ENCODE measurements around the gene ACER3.

ACER3 gene

DNA sequence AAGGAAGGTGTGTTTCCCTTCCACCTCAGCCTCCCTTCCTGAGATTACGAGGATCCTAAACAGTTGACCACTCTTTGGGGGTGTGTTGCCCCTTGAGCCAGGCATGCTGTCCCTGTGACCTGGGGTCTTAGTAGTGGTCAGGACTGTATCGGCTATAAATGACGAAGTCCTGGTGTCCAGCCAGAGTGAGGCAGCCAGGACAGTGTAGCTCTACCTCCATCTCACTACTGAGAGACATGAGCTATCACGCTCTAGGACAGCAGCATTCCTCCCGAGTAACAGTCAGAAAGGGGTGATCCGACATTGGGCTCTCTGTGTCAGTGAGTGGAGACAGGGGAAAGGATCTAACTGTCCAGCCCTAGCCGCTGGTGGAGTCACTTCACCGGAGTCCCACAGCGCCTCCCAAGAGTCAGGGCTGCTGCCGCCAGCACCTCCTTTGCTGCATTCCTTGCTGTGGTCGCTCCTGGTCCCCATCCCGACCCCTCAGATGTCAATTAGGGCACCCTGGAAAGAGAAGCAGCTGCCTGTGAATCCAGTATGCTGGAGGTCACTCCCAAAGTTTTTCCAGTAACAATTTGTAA lies 170.2 kb downstream of the ACER3 start:
- no peak for DNase-seq (ENCODE audit: low spot score)
- no peak overlapping the region for H3K27ac ChIP-seq

DNA sequence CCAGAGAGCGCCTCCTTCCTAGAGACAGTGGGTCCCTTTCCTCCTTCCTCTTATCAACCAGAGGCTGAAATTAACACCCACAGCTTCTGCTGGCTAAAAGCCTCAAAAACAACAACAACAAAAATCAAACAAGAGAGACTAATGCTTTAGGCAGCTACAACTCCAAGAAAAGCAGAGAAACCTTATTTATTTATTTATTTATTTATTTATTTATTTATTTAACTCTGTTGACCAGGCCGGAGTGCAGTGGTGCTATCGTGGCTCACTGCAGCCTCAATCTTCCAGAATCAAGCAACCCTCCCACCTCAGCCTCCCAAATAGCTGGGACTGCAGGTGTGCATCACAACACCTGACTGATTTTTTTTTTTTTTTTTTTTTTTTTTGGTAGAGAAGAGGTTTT lies 170.9 kb downstream of the ACER3 start:
- no peak for DNase-seq (ENCODE audit: low spot score)
- no peak overlapping the region for H3K27ac ChIP-seq
- TF ChIP-seq, protein P1, sequence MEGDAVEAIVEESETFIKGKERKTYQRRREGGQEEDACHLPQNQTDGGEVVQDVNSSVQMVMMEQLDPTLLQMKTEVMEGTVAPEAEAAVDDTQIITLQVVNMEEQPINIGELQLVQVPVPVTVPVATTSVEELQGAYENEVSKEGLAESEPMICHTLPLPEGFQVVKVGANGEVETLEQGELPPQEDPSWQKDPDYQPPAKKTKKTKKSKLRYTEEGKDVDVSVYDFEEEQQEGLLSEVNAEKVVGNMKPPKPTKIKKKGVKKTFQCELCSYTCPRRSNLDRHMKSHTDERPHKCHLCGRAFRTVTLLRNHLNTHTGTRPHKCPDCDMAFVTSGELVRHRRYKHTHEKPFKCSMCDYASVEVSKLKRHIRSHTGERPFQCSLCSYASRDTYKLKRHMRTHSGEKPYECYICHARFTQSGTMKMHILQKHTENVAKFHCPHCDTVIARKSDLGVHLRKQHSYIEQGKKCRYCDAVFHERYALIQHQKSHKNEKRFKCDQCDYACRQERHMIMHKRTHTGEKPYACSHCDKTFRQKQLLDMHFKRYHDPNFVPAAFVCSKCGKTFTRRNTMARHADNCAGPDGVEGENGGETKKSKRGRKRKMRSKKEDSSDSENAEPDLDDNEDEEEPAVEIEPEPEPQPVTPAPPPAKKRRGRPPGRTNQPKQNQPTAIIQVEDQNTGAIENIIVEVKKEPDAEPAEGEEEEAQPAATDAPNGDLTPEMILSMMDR (IDR thresholded peaks at IDR 0.05) = no peak
- H3K4me3 ChIP-seq = no peak overlapping the region

More for the DNA sequence above, 170.2 kb downstream of the ACER3 start:
- TF ChIP-seq, protein P1 (IDR thresholded peaks at IDR 0.05) = no peak
- no peak overlapping the region for H3K4me3 ChIP-seq

DNA sequence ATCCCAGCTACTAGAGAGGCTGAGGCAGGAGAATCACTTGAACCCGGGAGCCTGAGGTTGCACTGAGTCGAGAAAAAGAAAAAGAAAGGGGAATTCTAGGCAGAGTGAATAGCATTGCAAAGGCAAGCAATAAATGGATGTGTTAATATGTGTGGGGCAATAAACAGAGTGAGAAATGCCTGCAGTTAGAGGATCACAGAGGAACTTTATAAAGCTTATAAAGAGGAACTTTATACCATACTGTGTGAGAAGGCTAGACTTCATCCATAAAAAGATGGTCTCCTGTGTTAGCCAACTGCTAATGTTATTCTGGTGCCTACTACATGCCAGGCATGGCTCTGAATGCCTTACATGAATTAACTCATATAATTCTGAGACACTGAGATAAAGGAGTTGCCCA lies 174.3 kb downstream of the ACER3 start:
- no peak overlapping the region for H3K4me3 ChIP-seq
- TF ChIP-seq, protein P1 (IDR thresholded peaks at IDR 0.05) = no peak
- H3K27ac ChIP-seq = no peak overlapping the region
- no peak for DNase-seq (ENCODE audit: low spot score)

DNA sequence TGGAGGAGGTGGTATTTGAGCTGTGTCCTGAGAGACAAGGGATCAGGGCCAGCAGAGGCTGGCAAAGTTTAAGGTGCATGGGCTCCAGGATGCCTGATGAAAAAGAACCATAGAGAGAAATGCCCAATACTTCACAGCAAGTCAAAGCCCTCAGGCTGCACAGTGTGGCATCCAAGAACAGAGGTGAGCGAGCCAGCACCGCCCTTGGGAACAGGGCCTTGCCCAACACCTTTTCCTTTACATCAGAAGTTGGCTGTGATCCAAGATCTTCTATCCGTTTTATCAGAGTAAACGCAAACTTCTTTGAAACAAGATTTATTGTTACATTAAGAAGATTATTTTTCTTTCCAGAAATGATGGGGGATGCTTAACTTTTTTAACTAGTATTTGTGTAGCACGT lies 174.9 kb downstream of the ACER3 start:
- H3K4me3 ChIP-seq = no peak overlapping the region
- TF ChIP-seq, protein P1 (IDR thresholded peaks at IDR 0.05) = no peak
- DNase-seq (ENCODE audit: low spot score) = no peak
- H3K27ac ChIP-seq = no peak overlapping the region

DNA sequence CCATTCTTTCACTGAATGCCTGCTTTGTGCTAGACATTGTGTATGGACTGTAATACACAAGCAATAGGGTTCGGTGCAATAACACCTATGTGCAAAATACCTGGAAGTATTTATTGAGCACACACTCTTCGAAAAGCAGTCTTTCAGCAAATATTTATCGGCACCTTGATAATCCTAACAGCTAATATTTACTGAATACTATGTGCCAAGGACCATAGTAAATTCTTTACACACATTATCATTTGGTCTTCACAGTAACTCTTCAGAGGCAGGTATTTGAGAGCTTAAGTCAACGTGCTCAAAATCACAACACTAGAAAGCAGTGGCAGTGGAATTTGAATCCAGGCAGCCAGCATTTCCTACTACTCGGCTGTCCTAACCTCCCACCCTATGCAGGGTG lies 175.7 kb downstream of the ACER3 start:
- no peak overlapping the region for H3K27ac ChIP-seq
- H3K4me3 ChIP-seq = no peak overlapping the region
- no peak for DNase-seq (ENCODE audit: low spot score)
- TF ChIP-seq, protein P1 (IDR thresholded peaks at IDR 0.05) = no peak

DNA sequence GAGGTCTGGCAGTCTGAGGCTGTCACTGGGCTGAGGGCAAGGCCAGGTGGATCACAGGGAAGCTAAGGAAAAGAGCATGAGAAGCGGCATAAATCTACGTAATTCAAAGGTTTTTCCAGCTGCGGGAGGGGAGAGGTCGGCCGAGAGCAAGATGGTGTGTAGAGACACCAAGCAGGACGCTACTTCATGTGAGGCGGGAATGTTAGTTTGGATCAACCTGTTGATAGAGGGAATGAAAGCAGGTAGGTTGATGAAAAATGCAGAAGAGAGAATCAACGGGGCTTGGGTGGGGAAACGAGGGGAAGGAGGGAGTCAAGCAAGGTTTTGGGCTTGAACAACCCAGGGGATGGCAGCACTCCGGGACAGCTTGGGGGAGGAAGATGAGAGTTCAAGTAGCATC lies 176.3 kb downstream of the ACER3 start:
- no peak for DNase-seq (ENCODE audit: low spot score)
- H3K4me3 ChIP-seq = no peak overlapping the region
- TF ChIP-seq, protein P1 (IDR thresholded peaks at IDR 0.05) = no peak
- H3K27ac ChIP-seq = no peak overlapping the region

DNA sequence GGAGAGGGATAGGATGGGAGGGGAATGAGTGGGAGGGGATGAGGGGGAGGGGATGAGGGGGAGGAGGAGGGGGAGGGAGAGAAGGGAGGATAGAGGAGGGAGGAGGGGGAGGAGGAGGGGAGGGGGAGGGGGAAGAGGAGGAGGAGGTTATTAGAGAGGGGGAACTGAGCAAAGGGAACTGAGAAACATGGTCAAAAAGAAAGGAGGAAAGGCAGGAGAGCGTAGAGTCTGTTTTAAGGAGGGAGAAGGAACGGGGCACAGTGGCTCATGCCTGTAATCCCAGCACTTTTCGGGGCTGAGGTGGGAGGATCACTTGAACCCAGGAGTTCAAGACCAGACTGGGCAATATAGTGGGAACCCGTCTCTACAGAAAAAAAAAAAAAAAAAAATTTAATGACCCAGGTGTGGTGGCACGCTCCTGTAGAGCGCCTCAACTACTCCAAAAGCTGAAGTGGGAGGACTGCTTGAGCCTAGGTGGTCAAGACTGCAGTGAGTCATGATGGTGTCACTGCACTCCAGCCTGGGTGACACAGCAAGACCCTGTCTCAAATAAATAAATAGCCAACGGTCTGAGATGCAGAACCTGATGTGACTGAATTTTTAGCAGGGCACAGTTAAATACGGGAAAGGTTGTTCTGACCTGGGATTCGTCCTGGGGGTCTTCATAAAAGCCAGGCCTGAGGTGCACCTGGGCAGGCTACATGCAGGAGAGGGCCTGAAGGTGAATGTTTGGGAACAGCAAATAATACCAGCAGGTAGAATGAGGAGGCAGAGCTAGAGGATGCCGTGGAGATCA lies 177.5 kb downstream of the ACER3 start:
- no peak for DNase-seq (ENCODE audit: low spot score)

More for the DNA sequence above, 177.5 kb downstream of the ACER3 start:
- Histone ChIP-seq H3K4me3 (no peak overlapping the region), H3K27ac (no peak overlapping the region)
- TF ChIP-seq, protein P1 (IDR thresholded peaks at IDR 0.05) = no peak

Measured in coronary artery (tissue), 2 donors.